Spleen (tissue), 11 donors: ENCODE data around the gene FBN3. TPM values are rescaled to one million over a fixed set of nuclear protein-coding genes. Genes with fewer than 3 reads are reported as not detected.

ENCODE experiments used
- DNase-seq: peaks from one replicate; pipeline ENCODE4 v3.0.0-alpha.2; 2020
- H3K27ac ChIP-seq, 8 donors: fragments of 200-600 bp; sonication (generic) in 7 of 8; 1 replicate in 4 of 8; 2 replicates in 4 of 8; pipeline versions ENCODE4 v1.5.0 to v1.8.0; 2016 to 2021; ENCODE audit warnings: inconsistent platforms in 4 of 8, mild to moderate bottlenecking in 4 of 8, moderate library complexity in 1 of 8
- H3K27me3 ChIP-seq, 7 donors: fragments of 200-600 bp; sonication (generic) in 6 of 7; replicated peaks in 1 of 7; 1 replicate in 4 of 7; 2 replicates in 3 of 7; pipeline versions ENCODE4 v1.5.0 to v1.8.0; 2016 to 2021; ENCODE audit warnings: inconsistent platforms in 3 of 7, mild to moderate bottlenecking in 1 of 7
- H3K36me3 ChIP-seq, 6 donors: fragments of 200-600 bp; sonication (generic) in 5 of 6; 1 replicate in 4 of 6; 2 replicates in 2 of 6; pipeline versions ENCODE4 v1.5.0 to v1.8.0; 2016 to 2021; ENCODE audit warnings: inconsistent platforms in 2 of 6
- H3K4me1 ChIP-seq, 6 donors: fragments of 200-600 bp; sonication (generic) in 5 of 6; 1 replicate in 3 of 6; 2 replicates in 3 of 6; pipeline versions ENCODE4 v1.5.0 to v1.8.0; 2016 to 2021; ENCODE audit warnings: inconsistent platforms in 3 of 6
- H3K4me3 ChIP-seq, 8 donors: fragments of 200-600 bp; sonication (generic) in 7 of 8; 1 replicate in 4 of 8; 2 replicates in 4 of 8; pipeline versions ENCODE4 v1.5.0 to v1.8.0; 2016 to 2021; ENCODE audit warnings: inconsistent platforms in 4 of 8, mild to moderate bottlenecking in 4 of 8, moderate library complexity in 2 of 8
- H3K9me3 ChIP-seq, 8 donors: fragments of 200-600 bp; sonication (generic) in 7 of 8; 1 replicate in 4 of 8; 2 replicates in 4 of 8; pipeline versions ENCODE4 v1.5.0 to v1.8.0; 2016 to 2021; ENCODE audit warnings: inconsistent platforms in 4 of 8
- POLR2A ChIP-seq, 3 donors: fragments of 450-650 bp; IDR thresholded peaks; one replicate each; pipeline ENCODE4 v1.5.1; 2017; ENCODE audit warnings: antibody characterized with exemption in 3 of 3, mild to moderate bottlenecking in 1 of 3
- POLR2AphosphoS5 ChIP-seq, 3 donors: sonication (generic); formaldehyde crosslinking; IDR thresholded peaks; one replicate each; pipeline ENCODE4 v1.5.1; 2017; ENCODE audit warnings: antibody characterized with exemption in 3 of 3
- WGBS, 5 donors: extraction: QIAGEN DNeasy Blood & Tissue Kit in 3 of 5; methylation state at CpG; one replicate each; pipeline versions ENCODE4 v1.1.5 to v1.1.7; 2013 to 2018; 5-methylcytosine and 5-hydroxymethylcytosine counted together
- intact Hi-C: fragments of 100-400 bp; cut with DNase I; formaldehyde crosslinking; loops from one replicate; pipeline ENCODE4 v1.15.0; 2023; ENCODE audit warnings: low total_unique reads
- polyA plus RNA-seq, 3 donors: library from polyadenylated mRNA; stranded (reverse); fragments of 200-250 nt; gene quantifications; one replicate each; pipeline ENCODE4 v1.2.1, GENCODE V29; 2013
- total RNA-seq, 7 donors: library from RNA; depleted of rRNA in 3 of 7; stranded (reverse); fragments of >200 nt in 3 of 7; fragmentation: NEBNext Ultra II Directional in 4 of 7; extraction: Animal tissue kit (Norgen Biotek cat#: 25700) in 4 of 7; gene quantifications; one replicate each; pipeline versions ENCODE4 v1.1.0 to v1.2.1, GENCODE V29; 2016 to 2021
- TF ChIP-seq, protein P1 (sequence below), 11 experiments: fragments of 200-600 bp in 7 of 11; fragments of 450-650 bp in 4 of 11; sonication (generic) in 4 of 11; IDR thresholded peaks in 8 of 11; conservative IDR thresholded peaks in 3 of 11; 1 replicate in 7 of 11; 2 replicates in 4 of 11; pipeline versions ENCODE4 v1.4.0 to v1.8.0; 2016 to 2021; ENCODE audit warnings: antibody characterized with exemption in 11 of 11, inconsistent platforms in 4 of 11, mild to moderate bottlenecking in 1 of 11
- donor health status: healthy with polysubstance abuse.
- donor health status: DM: no; HTN: no; CAD: no; lungs with moderate emphysema.
- donor health status: DM: no; HTN: no; CAD: no.
- donor health status: Bipolar disorder and iron deficiency.
- donor health status: healthy.
- donor health status: DM: no; HTN: no; CAD: no.
- donor health status: DM: yes; HTN: yes; CAD: no.

The FBN3 gene
- total and polyA plus RNA-seq, 10 donors: 0.02 TPM; not detected in 9

DNA sequence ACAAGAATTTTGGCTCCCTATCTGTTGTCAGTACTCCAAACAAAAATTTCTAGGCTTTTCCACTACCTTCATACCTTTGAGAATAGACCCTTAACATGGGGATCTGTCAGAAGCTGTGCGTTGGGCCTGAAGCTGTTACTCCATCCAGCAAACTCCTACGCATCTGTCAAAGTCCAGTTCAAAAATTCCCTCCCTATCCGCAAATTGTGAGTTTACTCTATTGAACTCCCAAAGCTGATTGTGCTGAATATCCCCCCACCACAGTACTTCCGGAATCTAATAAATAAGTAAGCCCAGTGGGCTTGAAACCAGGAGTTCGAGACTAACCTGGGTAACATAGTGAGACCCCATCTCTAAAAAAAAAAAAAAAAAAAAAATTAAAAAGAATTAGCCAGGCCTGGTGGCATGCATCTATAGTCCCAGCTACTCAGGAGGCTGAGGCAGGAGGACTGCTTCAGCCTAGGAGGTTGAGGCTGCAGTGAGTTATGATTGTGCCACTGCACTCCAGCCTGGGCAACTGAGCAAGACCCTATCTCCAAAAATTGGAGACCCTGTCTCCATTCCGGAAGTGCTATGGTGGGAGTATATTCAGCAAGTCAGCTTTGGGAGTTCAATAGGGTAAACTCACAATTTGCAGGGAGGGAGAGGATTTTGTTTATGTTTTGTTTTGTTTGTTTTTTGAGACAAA is 930 bp upstream of the FBN3 start:
- DNase-seq: no peak
- no peaks in the 10 kb centered on the region for H3K9me3 ChIP-seq
- H3K4me3 ChIP-seq: no peak overlapping the region
- peaks cover 0 to 34% (median 18%) of the 10 kb centered on the region in 6 donors for H3K4me1 ChIP-seq
- intact Hi-C loops: no loop called here
- TF ChIP-seq POLR2AphosphoS5 (IDR thresholded peaks at IDR 0.05) (no peak), POLR2A (IDR thresholded peaks at IDR 0.05) (no peak)
- TF ChIP-seq, protein P1, sequence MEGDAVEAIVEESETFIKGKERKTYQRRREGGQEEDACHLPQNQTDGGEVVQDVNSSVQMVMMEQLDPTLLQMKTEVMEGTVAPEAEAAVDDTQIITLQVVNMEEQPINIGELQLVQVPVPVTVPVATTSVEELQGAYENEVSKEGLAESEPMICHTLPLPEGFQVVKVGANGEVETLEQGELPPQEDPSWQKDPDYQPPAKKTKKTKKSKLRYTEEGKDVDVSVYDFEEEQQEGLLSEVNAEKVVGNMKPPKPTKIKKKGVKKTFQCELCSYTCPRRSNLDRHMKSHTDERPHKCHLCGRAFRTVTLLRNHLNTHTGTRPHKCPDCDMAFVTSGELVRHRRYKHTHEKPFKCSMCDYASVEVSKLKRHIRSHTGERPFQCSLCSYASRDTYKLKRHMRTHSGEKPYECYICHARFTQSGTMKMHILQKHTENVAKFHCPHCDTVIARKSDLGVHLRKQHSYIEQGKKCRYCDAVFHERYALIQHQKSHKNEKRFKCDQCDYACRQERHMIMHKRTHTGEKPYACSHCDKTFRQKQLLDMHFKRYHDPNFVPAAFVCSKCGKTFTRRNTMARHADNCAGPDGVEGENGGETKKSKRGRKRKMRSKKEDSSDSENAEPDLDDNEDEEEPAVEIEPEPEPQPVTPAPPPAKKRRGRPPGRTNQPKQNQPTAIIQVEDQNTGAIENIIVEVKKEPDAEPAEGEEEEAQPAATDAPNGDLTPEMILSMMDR (IDR thresholded peaks at IDR 0.05 in 8 of 11, conservative IDR thresholded peaks at IDR 0.05 in 3 of 11): no peak
- H3K36me3 ChIP-seq: no peaks in the 10 kb centered on the region
- H3K27ac ChIP-seq: no peak overlapping the region
- WGBS, 5 donors: 90 to 97% (median 93%) methylated on average over 6 of the region's 6 CpGs
- peaks cover 0 to 99% (median 43%) of the 10 kb centered on the region in 7 donors for H3K27me3 ChIP-seq

GRCh38 chr19:8148410-8149260 is 757 bp downstream of the FBN3 start:
- WGBS, 5 donors: 4 to 8% (median 5%) methylated on average over 29 to 50 of the region's 50 CpGs
- Histone ChIP-seq H3K27ac (no peak overlapping the region), H3K36me3 (no peaks in the 10 kb centered on the region), H3K4me1 (peaks cover 0 to 20% (median 15%) of the 10 kb centered on the region in 6 donors), H3K4me3 (peak overlapping the region in 6 of 8 donors; percentile 5 to 62 (median 21)), H3K27me3 (peaks cover 0 to 96% (median 43%) of the 10 kb centered on the region in 7 donors), H3K9me3 (no peaks in the 10 kb centered on the region)
- DNase-seq: no peak
- intact Hi-C loops: no loop called here
- TF ChIP-seq, protein P1 (IDR thresholded peaks at IDR 0.05 in 8 of 11, conservative IDR thresholded peaks at IDR 0.05 in 3 of 11): no peak
- no peak for TF ChIP-seq POLR2A (IDR thresholded peaks at IDR 0.05)
- no peak for TF ChIP-seq POLR2AphosphoS5 (IDR thresholded peaks at IDR 0.05)

GRCh38 chr19:8148088-8148409 is 1.3 kb downstream of the FBN3 start:
- H3K27ac ChIP-seq: no peak overlapping the region
- TF ChIP-seq POLR2A (IDR thresholded peaks at IDR 0.05) (no peak), POLR2AphosphoS5 (IDR thresholded peaks at IDR 0.05) (no peak)
- TF ChIP-seq, protein P1 (IDR thresholded peaks at IDR 0.05 in 8 of 11, conservative IDR thresholded peaks at IDR 0.05 in 3 of 11): no peak
- intact Hi-C loops: no loop called here
- H3K9me3 ChIP-seq: no peaks in the 10 kb centered on the region
- no peak overlapping the region for H3K4me3 ChIP-seq
- peaks cover 0 to 20% (median 15%) of the 10 kb centered on the region in 6 donors for H3K4me1 ChIP-seq
- no peaks in the 10 kb centered on the region for H3K36me3 ChIP-seq
- H3K27me3 ChIP-seq: peaks cover 0 to 90% (median 43%) of the 10 kb centered on the region in 7 donors
- no peak for DNase-seq
- 72 to 87% (median 81%) methylated on average over 6 of the region's 6 CpGs for WGBS, 5 donors

DNA sequence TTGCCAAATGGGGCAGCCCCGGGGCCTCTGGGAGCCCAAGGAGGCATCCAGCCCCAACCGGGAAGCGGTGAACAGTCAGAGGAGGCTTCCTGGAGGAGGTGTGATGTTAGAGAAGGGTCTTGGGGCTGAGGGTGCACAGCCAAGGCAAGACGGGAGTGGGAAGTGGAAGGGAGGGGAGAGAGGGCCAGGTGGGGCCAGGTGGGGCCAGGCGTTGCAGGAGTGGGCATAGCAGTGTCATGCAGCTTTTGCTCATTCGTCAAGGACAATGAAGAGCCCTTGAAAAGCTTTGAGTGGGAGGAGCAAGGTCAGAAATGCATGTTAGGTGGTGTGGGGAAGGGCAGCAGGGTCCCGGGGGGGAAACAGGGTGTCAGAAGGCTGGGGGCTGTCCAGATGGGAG is 1.8 kb downstream of the FBN3 start:
- WGBS, 5 donors: 49 to 54% (median 52%) methylated on average over 7 of the region's 7 CpGs
- no peak for DNase-seq
- intact Hi-C loops: no loop called here
- H3K4me1 ChIP-seq: peaks cover 0 to 20% (median 15%) of the 10 kb centered on the region in 6 donors
- no peaks in the 10 kb centered on the region for H3K9me3 ChIP-seq
- H3K36me3 ChIP-seq: no peaks in the 10 kb centered on the region
- H3K27ac ChIP-seq: no peak overlapping the region
- TF ChIP-seq POLR2AphosphoS5 (IDR thresholded peaks at IDR 0.05) (no peak), POLR2A (IDR thresholded peaks at IDR 0.05) (no peak)
- TF ChIP-seq, protein P1 (IDR thresholded peaks at IDR 0.05 in 8 of 11, conservative IDR thresholded peaks at IDR 0.05 in 3 of 11): no peak
- peaks cover 0 to 85% (median 43%) of the 10 kb centered on the region in 7 donors for H3K27me3 ChIP-seq
- H3K4me3 ChIP-seq: no peak overlapping the region
